GM12872 (cell line): Measurements from ENCODE around the gene RGS19.
A peak's percentile ranks its signal among the peaks of the same experiment; 100 is the strongest.

Experiments used
- CTCF ChIP-seq: IDR thresholded peaks from 3 replicates; pipeline ENCODE4 v1.5.1; 2011; ENCODE audit warnings: low read depth, mild to moderate bottlenecking, low read length, moderate library complexity; ENCODE audit not compliant: insufficient read depth

RGS19 gene

GRCh38 chr20:64083378-64083803 is 4.1 kb upstream of the RGS19 start:
- peak; percentile 61 for TF ChIP-seq CTCF

- TF ChIP-seq CTCF: no peak
These were observed 3.6 kb upstream of the RGS19 start for GRCh38 chr20:64082820-64083377.

GRCh38 chr20:64082126-64082731 is 2.9 kb upstream of the RGS19 start:
- TF ChIP-seq CTCF: no peak

- TF ChIP-seq CTCF: no peak
These were observed 2.3 kb upstream of the RGS19 start for GRCh38 chr20:64081624-64081964.

GRCh38 chr20:64080813-64081623 is 1.7 kb upstream of the RGS19 start:
- no peak for TF ChIP-seq CTCF

GRCh38 chr20:64080013-64080812 is 895 bp upstream of the RGS19 start, which contains the start of gene OPRL1:
TSS of gene OPRL1 (plus strand) at chr20:64080082. CDS start at chr20:64092721, 12,639 bp downstream.
- TF ChIP-seq CTCF: no peak

- no peak for TF ChIP-seq CTCF
These were observed 415 bp downstream of the RGS19 start for GRCh38 chr20:64078934-64079272.
